ENCODE measurements around the gene BPIFB3.

GRCh38 chr20:33103556-33103955 is 49.9 kb downstream of the BPIFB3 start:
- TF ChIP-seq, protein P1, sequence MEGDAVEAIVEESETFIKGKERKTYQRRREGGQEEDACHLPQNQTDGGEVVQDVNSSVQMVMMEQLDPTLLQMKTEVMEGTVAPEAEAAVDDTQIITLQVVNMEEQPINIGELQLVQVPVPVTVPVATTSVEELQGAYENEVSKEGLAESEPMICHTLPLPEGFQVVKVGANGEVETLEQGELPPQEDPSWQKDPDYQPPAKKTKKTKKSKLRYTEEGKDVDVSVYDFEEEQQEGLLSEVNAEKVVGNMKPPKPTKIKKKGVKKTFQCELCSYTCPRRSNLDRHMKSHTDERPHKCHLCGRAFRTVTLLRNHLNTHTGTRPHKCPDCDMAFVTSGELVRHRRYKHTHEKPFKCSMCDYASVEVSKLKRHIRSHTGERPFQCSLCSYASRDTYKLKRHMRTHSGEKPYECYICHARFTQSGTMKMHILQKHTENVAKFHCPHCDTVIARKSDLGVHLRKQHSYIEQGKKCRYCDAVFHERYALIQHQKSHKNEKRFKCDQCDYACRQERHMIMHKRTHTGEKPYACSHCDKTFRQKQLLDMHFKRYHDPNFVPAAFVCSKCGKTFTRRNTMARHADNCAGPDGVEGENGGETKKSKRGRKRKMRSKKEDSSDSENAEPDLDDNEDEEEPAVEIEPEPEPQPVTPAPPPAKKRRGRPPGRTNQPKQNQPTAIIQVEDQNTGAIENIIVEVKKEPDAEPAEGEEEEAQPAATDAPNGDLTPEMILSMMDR (IDR thresholded peaks at IDR 0.05): no peak
- TF ChIP-seq POLR2AphosphoS5 (IDR thresholded peaks at IDR 0.05): no peak
